ENCODE measurements around the gene C1orf21. TPM values are rescaled to one million over a fixed set of nuclear protein-coding genes. Genes with fewer than 3 reads are reported as not detected.

C1orf21 gene
- total and polyA plus RNA-seq, 3 experiments from 2014 or later, result 6.8 to 23.4 (median 8.2) TPM

GRCh38 chr1:184373155-184373554 is 13.7 kb upstream of the C1orf21 start:
- Histone ChIP-seq H3K9me3 (ENCODE audit: low read length) (no peaks in the 10 kb centered on the region), H3K36me3 (ENCODE audit: insufficient read depth, low read length) (no peaks in the 10 kb centered on the region), H3K4me3 (ENCODE audit: low read length) (no peak overlapping the region), H3K27ac (ENCODE audit: low read depth, low read length) (no peak overlapping the region), H3K4me1 (ENCODE audit: insufficient read depth, low read length) (no peaks in the 10 kb centered on the region), H3K27me3 (ENCODE audit: insufficient read depth, low read length, poor library complexity, severe bottlenecking) (peaks cover 5% of the 10 kb centered on the region)
- peaks cover 2 to 22% of the 10 kb centered on the region in 2 donors for H3K27me3 Mint-ChIP-seq
- no peaks in the 10 kb centered on the region for H3K4me1 Mint-ChIP-seq
- POLR2A ChIA-PET, result no interaction called here
- CTCF ChIA-PET, result no interaction called here
- H3K9me3 Mint-ChIP-seq, result no peaks in the 10 kb centered on the region
- H3K36me3 Mint-ChIP-seq, result no peaks in the 10 kb centered on the region
- DNase-seq, result no peak
- no peak overlapping the region for H3K4me3 Mint-ChIP-seq
- H3K27ac Mint-ChIP-seq, result peak overlapping the region in 1 of 8 donors; percentile 51

GRCh38 chr1:184376369-184376768 is 10.5 kb upstream of the C1orf21 start:
- H3K27me3 ChIP-seq (ENCODE audit: insufficient read depth, low read length, poor library complexity, severe bottlenecking), result peaks cover 5% of the 10 kb centered on the region
- Mint-ChIP-seq H3K9me3 (peaks cover 0 to 1% (median 0%) of the 10 kb centered on the region in 5 donors), H3K27ac (no peak overlapping the region), H3K27me3 (peaks cover 0 to 12% of the 10 kb centered on the region in 2 donors), H3K4me1 (peaks cover 11 to 14% (median 13%) of the 10 kb centered on the region in 3 donors), H3K4me3 (no peak overlapping the region), H3K36me3 (no peaks in the 10 kb centered on the region)
- H3K36me3 ChIP-seq (ENCODE audit: insufficient read depth, low read length), result no peaks in the 10 kb centered on the region
- CTCF ChIA-PET, result interaction anchor here (0.8 kb wide), 1 partner anchor 11 kb away, joined by 4 read pairs; the partner anchor contains the start of gene C1orf21
- no peak overlapping the region for H3K27ac ChIP-seq (ENCODE audit: low read depth, low read length)
- POLR2A ChIA-PET, result no interaction called here
- no peak overlapping the region for H3K4me3 ChIP-seq (ENCODE audit: low read length)
- H3K9me3 ChIP-seq (ENCODE audit: low read length), result no peaks in the 10 kb centered on the region
- no peak for DNase-seq
- H3K4me1 ChIP-seq (ENCODE audit: insufficient read depth, low read length), result no peaks in the 10 kb centered on the region

GRCh38 chr1:184379111-184379752 is 7.6 kb upstream of the C1orf21 start:
- Mint-ChIP-seq H3K36me3 (no peaks in the 10 kb centered on the region), H3K9me3 (peaks cover 0 to 1% (median 0%) of the 10 kb centered on the region in 5 donors), H3K4me1 (peaks cover 11 to 14% (median 13%) of the 10 kb centered on the region in 3 donors), H3K4me3 (no peak overlapping the region), H3K27ac (peak overlapping the region in 2 of 8 donors; percentile 22 to 41), H3K27me3 (peaks cover 6 to 14% of the 10 kb centered on the region in 2 donors)
- ChIA-PET CTCF (no interaction called here), POLR2A (no interaction called here)
- no peaks in the 10 kb centered on the region for H3K4me1 ChIP-seq (ENCODE audit: insufficient read depth, low read length)
- no peak for DNase-seq
- H3K9me3 ChIP-seq (ENCODE audit: low read length), result no peaks in the 10 kb centered on the region
- no peaks in the 10 kb centered on the region for H3K36me3 ChIP-seq (ENCODE audit: insufficient read depth, low read length)
- no peak overlapping the region for H3K27ac ChIP-seq (ENCODE audit: low read depth, low read length)
- H3K27me3 ChIP-seq (ENCODE audit: insufficient read depth, low read length, poor library complexity, severe bottlenecking), result no peaks in the 10 kb centered on the region
- H3K4me3 ChIP-seq (ENCODE audit: low read length), result no peak overlapping the region

GRCh38 chr1:184380468-184380867 is 6.4 kb upstream of the C1orf21 start:
- Mint-ChIP-seq H3K4me3 (peak overlapping the region in 2 of 7 donors; percentile 30 to 44), H3K27me3 (peaks cover 8 to 23% of the 10 kb centered on the region in 2 donors), H3K4me1 (peaks cover 11 to 17% (median 16%) of the 10 kb centered on the region in 3 donors), H3K27ac (peak overlapping the region in 6 of 8 donors; percentile 6 to 80 (median 66)), H3K9me3 (peaks cover 0 to 1% (median 0%) of the 10 kb centered on the region in 5 donors), H3K36me3 (no peaks in the 10 kb centered on the region)
- CTCF ChIA-PET, result no interaction called here
- DNase-seq, result peak in 1 of 5 donors; percentile 44
- H3K4me3 ChIP-seq (ENCODE audit: low read length), result no peak overlapping the region
- POLR2A ChIA-PET, result no interaction called here
- H3K9me3 ChIP-seq (ENCODE audit: low read length), result no peaks in the 10 kb centered on the region
- H3K36me3 ChIP-seq (ENCODE audit: insufficient read depth, low read length), result no peaks in the 10 kb centered on the region
- no peak overlapping the region for H3K27ac ChIP-seq (ENCODE audit: low read depth, low read length)
- H3K4me1 ChIP-seq (ENCODE audit: insufficient read depth, low read length), result no peaks in the 10 kb centered on the region
- H3K27me3 ChIP-seq (ENCODE audit: insufficient read depth, low read length, poor library complexity, severe bottlenecking), result no peaks in the 10 kb centered on the region

GRCh38 chr1:184383772-184384323 is 3.0 kb upstream of the C1orf21 start:
- Mint-ChIP-seq H3K27me3 (peaks cover 17 to 34% of the 10 kb centered on the region in 2 donors), H3K9me3 (no peaks in the 10 kb centered on the region), H3K4me3 (no peak overlapping the region), H3K4me1 (peaks cover 28 to 37% (median 30%) of the 10 kb centered on the region in 3 donors), H3K27ac (peak overlapping the region in 3 of 8 donors; percentile 1 to 19 (median 10)), H3K36me3 (peaks cover 0 to 7% (median 0%) of the 10 kb centered on the region in 3 donors)
- no peaks in the 10 kb centered on the region for H3K9me3 ChIP-seq (ENCODE audit: low read length)
- H3K4me3 ChIP-seq (ENCODE audit: low read length), result no peak overlapping the region
- no peaks in the 10 kb centered on the region for H3K36me3 ChIP-seq (ENCODE audit: insufficient read depth, low read length)
- ChIA-PET POLR2A (no interaction called here), CTCF (no interaction called here)
- peaks cover 8% of the 10 kb centered on the region for H3K4me1 ChIP-seq (ENCODE audit: insufficient read depth, low read length)
- no peak for DNase-seq
- no peak overlapping the region for H3K27ac ChIP-seq (ENCODE audit: low read depth, low read length)
- H3K27me3 ChIP-seq (ENCODE audit: insufficient read depth, low read length, poor library complexity, severe bottlenecking), result peaks cover 6% of the 10 kb centered on the region

GRCh38 chr1:184385865-184386311 is 941 bp upstream of the C1orf21 start:
- POLR2A ChIA-PET, result no interaction called here

GRCh38 chr1:184387069-184387475 is 243 bp downstream of the C1orf21 start:
- peaks cover 0 to 7% (median 0%) of the 10 kb centered on the region in 3 donors for H3K36me3 Mint-ChIP-seq
- peaks cover 19 to 42% of the 10 kb centered on the region in 2 donors for H3K27me3 Mint-ChIP-seq
- Histone ChIP-seq H3K27ac (ENCODE audit: low read depth, low read length) (peak overlapping the region; percentile 66), H3K27me3 (ENCODE audit: insufficient read depth, low read length, poor library complexity, severe bottlenecking) (peaks cover 6% of the 10 kb centered on the region), H3K9me3 (ENCODE audit: low read length) (no peaks in the 10 kb centered on the region), H3K4me3 (ENCODE audit: low read length) (no peak overlapping the region), H3K36me3 (ENCODE audit: insufficient read depth, low read length) (no peaks in the 10 kb centered on the region), H3K4me1 (ENCODE audit: insufficient read depth, low read length) (peaks cover 8% of the 10 kb centered on the region)
- ChIA-PET POLR2A (no interaction called here), CTCF (interaction anchor here (0.6 to 1.4 kb wide), 4 partner anchors 9 to 360 kb away, joined by 3 to 5 read pairs (median 4); no protein-coding TSS in a partner anchor)
- peak overlapping the region in 6 of 8 donors; percentile 58 to 97 (median 72) for H3K27ac Mint-ChIP-seq
- no peaks in the 10 kb centered on the region for H3K9me3 Mint-ChIP-seq
- no peak for DNase-seq
- peaks cover 23 to 42% (median 33%) of the 10 kb centered on the region in 3 donors for H3K4me1 Mint-ChIP-seq
- H3K4me3 Mint-ChIP-seq, result peak overlapping the region; percentile 77 to 95 (median 84)

More at GRCh38 chr1:184385865-184386311, 941 bp upstream of the C1orf21 start:
- DNase-seq, result no peak
- Histone ChIP-seq H3K4me1 (ENCODE audit: insufficient read depth, low read length) (peaks cover 8% of the 10 kb centered on the region), H3K4me3 (ENCODE audit: low read length) (peak overlapping the region; percentile 11), H3K27ac (ENCODE audit: low read depth, low read length) (no peak overlapping the region), H3K36me3 (ENCODE audit: insufficient read depth, low read length) (no peaks in the 10 kb centered on the region), H3K27me3 (ENCODE audit: insufficient read depth, low read length, poor library complexity, severe bottlenecking) (peaks cover 6% of the 10 kb centered on the region), H3K9me3 (ENCODE audit: low read length) (no peaks in the 10 kb centered on the region)
- Mint-ChIP-seq H3K27ac (peak overlapping the region in 7 of 8 donors; percentile 12 to 89 (median 71)), H3K27me3 (peaks cover 21 to 42% of the 10 kb centered on the region in 2 donors), H3K9me3 (no peaks in the 10 kb centered on the region), H3K4me3 (peak overlapping the region; percentile 55 to 90 (median 83)), H3K4me1 (peaks cover 22 to 42% (median 35%) of the 10 kb centered on the region in 3 donors), H3K36me3 (peaks cover 0 to 7% (median 0%) of the 10 kb centered on the region in 3 donors)
- CTCF ChIA-PET, result interaction anchor here (1.1 kb wide), 1 partner anchor 10 kb away, joined by 3 read pairs; no protein-coding TSS in a partner anchor
